WERI-Rb-1 (cell line): ENCODE measurements around the gene FGFBP2.

ENCODE experiments used
- DNase-seq: peaks from one replicate; pipeline ENCODE4 v3.0.0-alpha.2; 2020
- H3K27ac ChIP-seq: fragments of 250-450 bp; sonication (Bioruptor Pico); 2 replicates; pipeline ENCODE4 v1.5.1; 2020; ENCODE audit warnings: mild to moderate bottlenecking, moderate library complexity
- H3K27me3 ChIP-seq: fragments of 250-450 bp; sonication (Bioruptor Pico); 2 replicates; pipeline ENCODE4 v1.5.1; 2021; ENCODE audit warnings: mild to moderate bottlenecking, low read depth, moderate library complexity; ENCODE audit not compliant: insufficient read depth, severe bottlenecking
- H3K36me3 ChIP-seq: fragments of 250-450 bp; sonication (Bioruptor Pico); 2 replicates; pipeline ENCODE4 v1.5.1; 2020; ENCODE audit warnings: mild to moderate bottlenecking, moderate library complexity
- H3K4me3 ChIP-seq: 2 replicates; pipeline ENCODE4 v1.5.1; 2011; ENCODE audit warnings: low read depth, mild to moderate bottlenecking, control low read depth, low read length
- H3K9me3 ChIP-seq: fragments of 250-450 bp; sonication (Bioruptor Pico); 2 replicates; pipeline ENCODE4 v1.5.1; 2021; ENCODE audit warnings: mild to moderate bottlenecking, moderate library complexity; ENCODE audit not compliant: severe bottlenecking
- TF ChIP-seq, protein P1 (sequence below): IDR thresholded peaks from 2 replicates; pipeline ENCODE4 v1.5.1; 2011; ENCODE audit warnings: low read depth, mild to moderate bottlenecking, control low read depth, inconsistent platforms, low read length

The FGFBP2 gene

DNA sequence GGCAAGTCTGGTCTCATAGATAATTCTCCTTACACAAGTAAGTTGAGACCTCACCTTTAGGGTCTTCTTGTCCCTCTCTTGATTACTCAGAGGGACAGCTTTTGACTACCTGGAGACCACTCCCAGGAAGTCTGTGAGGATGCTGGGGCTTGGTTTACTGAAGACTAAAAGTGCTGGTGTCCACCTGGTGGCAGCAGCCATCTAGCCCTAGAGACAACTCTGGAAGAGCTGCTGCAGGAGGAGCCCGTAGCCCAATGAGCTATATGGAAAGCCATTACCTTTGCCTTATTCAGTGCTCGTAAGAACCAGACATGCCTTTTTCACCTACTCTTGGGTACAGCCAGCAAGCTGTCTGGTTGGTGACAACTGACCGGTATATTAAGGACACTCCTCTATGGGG is 7.3 kb downstream of the FGFBP2 start:
- H3K27me3 ChIP-seq = no peaks in the 10 kb centered on the region
- H3K27ac ChIP-seq = no peak overlapping the region
- TF ChIP-seq, protein P1, sequence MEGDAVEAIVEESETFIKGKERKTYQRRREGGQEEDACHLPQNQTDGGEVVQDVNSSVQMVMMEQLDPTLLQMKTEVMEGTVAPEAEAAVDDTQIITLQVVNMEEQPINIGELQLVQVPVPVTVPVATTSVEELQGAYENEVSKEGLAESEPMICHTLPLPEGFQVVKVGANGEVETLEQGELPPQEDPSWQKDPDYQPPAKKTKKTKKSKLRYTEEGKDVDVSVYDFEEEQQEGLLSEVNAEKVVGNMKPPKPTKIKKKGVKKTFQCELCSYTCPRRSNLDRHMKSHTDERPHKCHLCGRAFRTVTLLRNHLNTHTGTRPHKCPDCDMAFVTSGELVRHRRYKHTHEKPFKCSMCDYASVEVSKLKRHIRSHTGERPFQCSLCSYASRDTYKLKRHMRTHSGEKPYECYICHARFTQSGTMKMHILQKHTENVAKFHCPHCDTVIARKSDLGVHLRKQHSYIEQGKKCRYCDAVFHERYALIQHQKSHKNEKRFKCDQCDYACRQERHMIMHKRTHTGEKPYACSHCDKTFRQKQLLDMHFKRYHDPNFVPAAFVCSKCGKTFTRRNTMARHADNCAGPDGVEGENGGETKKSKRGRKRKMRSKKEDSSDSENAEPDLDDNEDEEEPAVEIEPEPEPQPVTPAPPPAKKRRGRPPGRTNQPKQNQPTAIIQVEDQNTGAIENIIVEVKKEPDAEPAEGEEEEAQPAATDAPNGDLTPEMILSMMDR = peak; percentile 63
- H3K9me3 ChIP-seq = peaks cover 2% of the 10 kb centered on the region
- H3K36me3 ChIP-seq = no peaks in the 10 kb centered on the region
- DNase-seq = no peak
- H3K4me3 ChIP-seq = no peak overlapping the region

DNA sequence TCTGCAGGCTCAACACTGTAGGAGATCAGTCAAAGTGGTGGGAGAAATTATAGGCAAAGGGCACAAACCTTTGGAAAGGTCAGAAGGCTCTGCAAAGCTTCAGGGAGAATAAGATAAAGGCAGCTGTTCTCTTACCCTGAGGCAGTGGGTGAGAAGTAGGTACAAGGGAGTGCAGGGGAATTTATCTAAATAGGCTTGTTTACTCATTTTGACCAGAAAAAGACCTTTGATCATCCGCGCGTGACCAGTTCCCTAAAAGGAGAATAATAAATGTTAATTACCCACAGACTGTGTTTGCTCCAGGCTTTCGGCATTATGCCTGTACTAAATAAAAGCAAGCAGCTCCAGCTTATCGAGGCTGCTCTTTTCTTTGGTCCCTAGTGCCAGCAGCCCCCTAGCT is 9.3 kb downstream of the FGFBP2 start:
- TF ChIP-seq, protein P1 = no peak
- H3K4me3 ChIP-seq = no peak overlapping the region

DNA sequence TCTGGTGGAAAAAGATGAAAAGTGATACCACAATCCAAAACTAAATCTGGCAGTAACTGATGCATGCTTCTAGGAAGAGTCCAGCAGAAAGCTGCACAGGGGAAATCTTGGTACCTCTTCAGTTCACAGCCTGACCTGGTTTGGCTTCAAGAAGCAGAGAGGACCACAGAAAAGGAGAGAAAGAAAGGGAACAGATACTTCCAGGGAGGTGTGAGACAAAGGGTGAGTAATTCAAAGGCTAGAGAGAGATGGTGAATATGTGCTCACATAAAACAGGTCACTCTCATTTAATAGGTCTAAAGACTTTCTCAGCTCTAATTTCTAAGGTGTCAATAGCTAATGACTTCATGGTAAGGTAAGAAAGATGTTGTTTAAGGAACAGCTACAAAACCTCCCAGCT is 11.2 kb downstream of the FGFBP2 start:
- Histone ChIP-seq H3K9me3 (peaks cover 2% of the 10 kb centered on the region), H3K27me3 (no peaks in the 10 kb centered on the region), H3K27ac (no peak overlapping the region), H3K36me3 (no peaks in the 10 kb centered on the region), H3K4me3 (no peak overlapping the region)
- no peak for DNase-seq
- TF ChIP-seq, protein P1 = no peak

More for the DNA sequence above, 9.3 kb downstream of the FGFBP2 start:
- DNase-seq = no peak
- H3K9me3 ChIP-seq = peaks cover 2% of the 10 kb centered on the region
- H3K27me3 ChIP-seq = no peaks in the 10 kb centered on the region
- H3K36me3 ChIP-seq = no peaks in the 10 kb centered on the region
- H3K27ac ChIP-seq = no peak overlapping the region

DNA sequence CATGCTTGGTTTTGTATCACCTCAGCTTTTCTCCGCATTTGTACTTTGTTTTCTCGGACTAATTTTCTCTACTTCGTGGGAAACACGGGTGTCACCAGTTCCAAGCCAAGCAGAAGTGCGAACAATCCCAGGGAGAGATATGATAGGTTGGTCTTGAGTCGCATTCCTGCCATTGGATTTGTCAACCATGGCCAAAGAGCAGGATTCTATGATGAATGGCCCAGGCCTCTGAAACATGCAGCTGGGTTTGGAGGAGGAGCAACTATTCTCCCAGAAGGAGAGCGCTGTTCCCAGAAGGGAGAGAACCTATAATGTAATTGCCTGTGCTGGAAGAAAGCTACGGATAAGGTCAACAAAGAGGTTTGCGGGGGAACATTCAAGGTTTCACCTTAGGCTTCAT is 14.1 kb downstream of the FGFBP2 start:
- TF ChIP-seq, protein P1 = no peak
- Histone ChIP-seq H3K9me3 (peaks cover 2% of the 10 kb centered on the region), H3K27ac (no peak overlapping the region), H3K27me3 (no peaks in the 10 kb centered on the region), H3K36me3 (no peaks in the 10 kb centered on the region), H3K4me3 (no peak overlapping the region)
- no peak for DNase-seq

DNA sequence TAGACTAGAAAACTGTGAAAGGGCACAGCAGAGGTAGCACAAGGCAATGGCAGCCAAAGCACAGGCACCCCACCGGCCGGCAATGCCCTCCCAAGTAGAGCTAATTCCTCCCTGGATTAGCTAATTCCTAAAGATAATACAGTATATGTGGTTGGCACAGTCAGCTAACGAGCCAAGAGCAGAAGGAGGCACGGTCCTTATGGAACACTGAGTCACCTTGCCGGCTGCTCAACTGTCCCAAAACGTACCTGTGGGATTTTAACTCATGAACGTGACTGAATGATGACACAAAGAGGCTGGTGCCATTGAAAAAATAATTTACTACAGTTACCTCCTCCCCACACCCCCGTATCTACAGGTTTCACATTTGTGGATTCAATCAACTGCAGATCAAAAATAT is 15.3 kb downstream of the FGFBP2 start:
- H3K36me3 ChIP-seq = no peaks in the 10 kb centered on the region
- no peaks in the 10 kb centered on the region for H3K27me3 ChIP-seq
- H3K9me3 ChIP-seq = no peaks in the 10 kb centered on the region
- no peak for DNase-seq
- no peak overlapping the region for H3K27ac ChIP-seq
- no peak overlapping the region for H3K4me3 ChIP-seq
- TF ChIP-seq, protein P1 = no peak

DNA sequence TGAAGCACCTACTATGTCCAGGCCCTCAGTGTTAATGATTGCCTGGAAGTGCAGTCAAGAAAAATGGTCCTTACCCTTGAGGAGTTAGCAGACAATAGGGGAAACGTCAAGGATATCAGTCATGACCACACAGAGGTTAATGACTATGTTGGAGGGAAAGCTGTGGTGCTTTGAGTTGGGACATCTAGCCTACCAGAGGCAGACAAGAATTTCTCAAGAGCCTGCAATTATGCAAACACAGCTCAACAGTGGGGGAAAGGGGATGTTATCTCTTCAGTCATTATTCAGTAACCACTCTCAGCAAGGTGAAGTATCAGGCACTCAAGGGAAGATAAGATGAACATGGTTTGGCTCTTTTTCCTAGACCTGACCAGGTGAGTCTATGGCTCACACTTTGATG is 17.5 kb downstream of the FGFBP2 start:
- Histone ChIP-seq H3K9me3 (no peaks in the 10 kb centered on the region), H3K27ac (no peak overlapping the region), H3K36me3 (no peaks in the 10 kb centered on the region), H3K4me3 (no peak overlapping the region), H3K27me3 (no peaks in the 10 kb centered on the region)
- DNase-seq = no peak
- TF ChIP-seq, protein P1 = no peak
